Measurements from ENCODE around the gene GSDME. TPM values are rescaled to one million over a fixed set of nuclear protein-coding genes. Genes with fewer than 3 reads are reported as not detected.
"Not testable (repeated sequence)": the region's sequence is repeated elsewhere in the genome, so short reads cannot be mapped to it uniquely, and the experiment has no call there.

Gene GSDME
- total RNA-seq, 1 donor: 70.8 TPM

- TF ChIP-seq CTCF (IDR thresholded peaks at IDR 0.05; ENCODE audit: insufficient read depth, low read depth, low read length): no peak
- H3K4me3 ChIP-seq (ENCODE audit: low read depth, low read length): no peak overlapping the region
- DNase-seq (ENCODE audit: low read depth): no peak
These were observed 41.0 kb upstream of the GSDME start for GRCh38 chr7:24798261-24798660.

- no peak for DNase-seq (ENCODE audit: low read depth)
- no peak for TF ChIP-seq CTCF (IDR thresholded peaks at IDR 0.05; ENCODE audit: insufficient read depth, low read depth, low read length)
- no peak overlapping the region for H3K4me3 ChIP-seq (ENCODE audit: low read depth, low read length)
These were observed 40.0 kb upstream of the GSDME start for GRCh38 chr7:24797270-24797669.

GRCh38 chr7:24795407-24795767, 38.1 kb upstream of the GSDME start:
- no peak for DNase-seq (ENCODE audit: low read depth)
- H3K4me3 ChIP-seq (ENCODE audit: low read depth, low read length): no peak overlapping the region

GRCh38 chr7:24794751-24795406, 37.6 kb upstream of the GSDME start:
- DNase-seq (ENCODE audit: low read depth); H3K4me3 ChIP-seq (ENCODE audit: low read depth, low read length): not testable (repeated sequence)

More at GRCh38 chr7:24795407-24795767, 38.1 kb upstream of the GSDME start:
- TF ChIP-seq CTCF (IDR thresholded peaks at IDR 0.05; ENCODE audit: insufficient read depth, low read depth, low read length): no peak

GRCh38 chr7:24793982-24794648, 36.9 kb upstream of the GSDME start:
- no peak for TF ChIP-seq CTCF (IDR thresholded peaks at IDR 0.05; ENCODE audit: insufficient read depth, low read depth, low read length)
- DNase-seq (ENCODE audit: low read depth): no peak
- no peak overlapping the region for H3K4me3 ChIP-seq (ENCODE audit: low read depth, low read length)

- H3K4me3 ChIP-seq (ENCODE audit: low read depth, low read length): no peak overlapping the region
- no peak for TF ChIP-seq CTCF (IDR thresholded peaks at IDR 0.05; ENCODE audit: insufficient read depth, low read depth, low read length)
- no peak for DNase-seq (ENCODE audit: low read depth)
These were observed 31.8 kb upstream of the GSDME start for GRCh38 chr7:24788961-24789576.

GRCh38 chr7:24788075-24788474, 30.8 kb upstream of the GSDME start:
- no peak overlapping the region for H3K4me3 ChIP-seq (ENCODE audit: low read depth, low read length)
- no peak for DNase-seq (ENCODE audit: low read depth)
- TF ChIP-seq CTCF (IDR thresholded peaks at IDR 0.05; ENCODE audit: insufficient read depth, low read depth, low read length): peak; percentile 48

Data from fibroblast of villous mesenchyme (primary cell).